Spinal cord (tissue), 10 donors: ENCODE measurements around the gene UQCC5. TPM values are rescaled to one million over a fixed set of nuclear protein-coding genes. Genes with fewer than 3 reads are reported as not detected.

ENCODE experiments used
- DNase-seq, 6 donors: peaks; one replicate each; pipeline versions ENCODE4 v3.0.0 to v3.0.0-alpha.2; 2013 to 2015; ENCODE audit warnings: low spot score in 6 of 6, low read depth in 4 of 6
- H3K27ac ChIP-seq: one replicate; pipeline ENCODE4 v1.5.1; 2013; ENCODE audit warnings: low read depth, low read length, control low read depth
- H3K27me3 ChIP-seq: one replicate; pipeline ENCODE4 v1.6.1; 2013; ENCODE audit warnings: low read length; ENCODE audit not compliant: control insufficient read depth, insufficient read depth
- H3K36me3 ChIP-seq: one replicate; pipeline ENCODE4 v1.6.1; 2013; ENCODE audit warnings: low read length; ENCODE audit not compliant: control insufficient read depth, insufficient read depth
- H3K4me1 ChIP-seq: one replicate; pipeline ENCODE4 v1.6.1; 2013; ENCODE audit warnings: low read length; ENCODE audit not compliant: control insufficient read depth, insufficient read depth
- H3K4me3 ChIP-seq: one replicate; pipeline ENCODE4 v1.5.1; 2013; ENCODE audit warnings: low read depth, low read length, control low read depth
- H3K9me3 ChIP-seq: one replicate; pipeline ENCODE4 v1.6.1; 2013; ENCODE audit warnings: low read length; ENCODE audit not compliant: control insufficient read depth, insufficient read depth
- WGBS: methylation state at CpG from one replicate; pipeline ENCODE4 v1.1.5; 2013; ENCODE audit warnings: missing lambda C conversion rate; ENCODE audit not compliant: insufficient coverage; 5-methylcytosine and 5-hydroxymethylcytosine counted together
- polyA plus RNA-seq, 2 donors: library from polyadenylated mRNA; unstranded; fragments of 120-200 nt; gene quantifications; one replicate each; pipeline ENCODE4 v1.2.1, GENCODE V29; 2013; ENCODE audit not compliant: insufficient read length in 2 of 2
- total RNA-seq, 2 donors: library from RNA; depleted of rRNA in 1 of 2; stranded (reverse); fragments of 120-200 nt in 1 of 2; fragments of >200 nt in 1 of 2; gene quantifications; one replicate each; pipeline versions ENCODE4 v1.2.3 to v1.2.4, GENCODE V29; 2013 to 2014
- donor health status: healthy.

The UQCC5 gene
- total and polyA plus RNA-seq, 4 donors = 2.8 to 21.9 (median 20.8) TPM

DNA sequence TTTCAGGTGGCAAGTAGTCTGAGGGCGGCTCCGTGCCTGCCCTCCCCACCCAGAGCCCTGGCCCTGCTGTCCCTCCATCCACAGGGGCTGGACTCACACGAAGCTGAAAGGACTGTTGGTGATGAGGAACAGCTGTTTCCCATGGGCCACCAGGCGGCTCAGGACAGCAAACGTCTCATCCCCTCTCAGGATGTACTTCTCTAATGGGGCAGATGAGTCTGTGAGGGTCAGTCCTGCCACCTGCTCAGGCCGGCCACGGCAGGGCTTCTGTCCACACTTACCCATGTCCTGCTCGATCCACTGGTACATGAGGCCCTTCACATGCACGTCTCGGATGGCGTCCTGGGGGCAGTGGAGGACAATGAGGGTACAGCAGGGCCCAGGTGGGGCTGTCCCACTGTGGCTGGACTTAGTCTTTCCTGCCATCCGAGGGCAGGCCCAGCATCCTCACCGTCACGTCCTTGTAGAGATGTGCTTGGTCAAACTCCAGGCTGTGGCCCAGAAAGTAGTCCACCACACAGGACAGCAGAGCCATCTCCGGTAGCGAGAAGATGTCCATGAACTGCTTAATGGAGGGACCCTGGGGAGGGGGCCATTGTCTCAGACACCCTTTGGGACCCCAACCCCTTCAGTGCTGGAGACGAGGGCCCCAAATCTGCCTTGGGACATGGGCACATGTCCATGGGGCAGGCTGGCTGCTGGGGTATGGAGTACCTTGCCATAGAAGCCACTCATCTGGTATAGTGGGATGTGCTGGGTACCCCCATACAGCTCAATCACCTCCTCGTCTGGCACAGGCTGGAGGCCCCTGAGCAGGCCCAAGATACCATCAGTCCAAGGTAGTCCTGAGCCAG lies 8.4 kb upstream of the UQCC5 start:
- H3K4me3 ChIP-seq = no peak overlapping the region
- 92% methylated on average over 9 of the region's 18 CpGs for WGBS
- no peak for DNase-seq
- H3K4me1 ChIP-seq = peaks cover 40% of the 10 kb centered on the region
- H3K27ac ChIP-seq = no peak overlapping the region
- H3K9me3 ChIP-seq = no peaks in the 10 kb centered on the region
- no peaks in the 10 kb centered on the region for H3K27me3 ChIP-seq
- H3K36me3 ChIP-seq = peaks cover 77% of the 10 kb centered on the region

DNA sequence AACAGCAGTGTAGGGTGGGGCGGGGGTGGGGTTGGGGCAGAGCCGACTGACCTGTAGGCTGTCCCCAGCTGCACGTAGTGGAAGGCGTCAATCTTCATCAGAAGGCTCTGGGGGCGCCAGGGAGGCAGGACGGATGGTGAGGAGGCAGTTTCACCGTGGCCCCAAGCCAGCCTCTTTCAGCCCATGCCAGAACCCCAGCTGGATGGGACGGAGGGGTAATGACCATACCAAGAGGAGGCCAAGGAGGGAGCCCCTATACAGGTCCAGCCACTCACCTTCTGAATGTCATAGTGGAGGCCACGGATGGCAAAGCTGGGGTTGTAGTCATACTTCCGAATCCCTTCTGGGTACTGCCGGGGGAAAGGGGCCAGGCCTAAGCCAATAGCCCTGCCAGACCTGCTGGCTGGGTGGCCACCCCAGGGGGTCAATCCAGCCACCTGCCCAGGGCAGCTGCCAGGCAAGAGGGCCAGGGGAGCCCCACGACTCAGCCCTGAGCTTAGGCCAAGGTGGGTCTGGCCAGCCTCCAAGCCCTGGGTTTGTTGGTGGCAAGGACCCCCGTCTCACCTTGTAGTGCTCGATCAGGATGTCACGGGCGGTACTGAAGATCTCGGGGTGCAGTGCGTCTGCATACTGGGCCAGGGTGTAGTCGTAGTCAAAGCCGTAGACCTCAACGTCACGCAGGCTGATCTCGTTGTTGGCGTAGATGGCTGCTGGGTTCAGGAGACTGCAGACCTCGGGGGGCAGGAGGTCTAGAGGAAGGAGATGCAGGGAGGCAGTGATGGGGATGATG lies 7.6 kb upstream of the UQCC5 start:
- 89% methylated on average over 23 of the region's 25 CpGs for WGBS
- H3K27ac ChIP-seq = no peak overlapping the region
- H3K9me3 ChIP-seq = no peaks in the 10 kb centered on the region
- H3K4me3 ChIP-seq = no peak overlapping the region
- H3K4me1 ChIP-seq = peaks cover 42% of the 10 kb centered on the region
- DNase-seq = no peak
- peaks cover 69% of the 10 kb centered on the region for H3K36me3 ChIP-seq
- no peaks in the 10 kb centered on the region for H3K27me3 ChIP-seq

GRCh38 chr3:52529376-52530333 lies 6.8 kb upstream of the UQCC5 start:
- peak in 2 of 6 donors; percentile 8 to 54 for DNase-seq
- Histone ChIP-seq H3K4me1 (peaks cover 45% of the 10 kb centered on the region), H3K4me3 (no peak overlapping the region), H3K36me3 (peaks cover 65% of the 10 kb centered on the region), H3K9me3 (no peaks in the 10 kb centered on the region), H3K27me3 (no peaks in the 10 kb centered on the region), H3K27ac (no peak overlapping the region)
- 74% methylated on average over 12 of the region's 12 CpGs for WGBS

- Histone ChIP-seq H3K4me3 (no peak overlapping the region), H3K27ac (no peak overlapping the region), H3K27me3 (no peaks in the 10 kb centered on the region), H3K36me3 (peaks cover 52% of the 10 kb centered on the region), H3K9me3 (no peaks in the 10 kb centered on the region), H3K4me1 (peaks cover 45% of the 10 kb centered on the region)
- DNase-seq = no peak
- 70% methylated on average over 9 of the region's 10 CpGs for WGBS
These were observed 5.2 kb upstream of the UQCC5 start for GRCh38 chr3:52530918-52531826.

DNA sequence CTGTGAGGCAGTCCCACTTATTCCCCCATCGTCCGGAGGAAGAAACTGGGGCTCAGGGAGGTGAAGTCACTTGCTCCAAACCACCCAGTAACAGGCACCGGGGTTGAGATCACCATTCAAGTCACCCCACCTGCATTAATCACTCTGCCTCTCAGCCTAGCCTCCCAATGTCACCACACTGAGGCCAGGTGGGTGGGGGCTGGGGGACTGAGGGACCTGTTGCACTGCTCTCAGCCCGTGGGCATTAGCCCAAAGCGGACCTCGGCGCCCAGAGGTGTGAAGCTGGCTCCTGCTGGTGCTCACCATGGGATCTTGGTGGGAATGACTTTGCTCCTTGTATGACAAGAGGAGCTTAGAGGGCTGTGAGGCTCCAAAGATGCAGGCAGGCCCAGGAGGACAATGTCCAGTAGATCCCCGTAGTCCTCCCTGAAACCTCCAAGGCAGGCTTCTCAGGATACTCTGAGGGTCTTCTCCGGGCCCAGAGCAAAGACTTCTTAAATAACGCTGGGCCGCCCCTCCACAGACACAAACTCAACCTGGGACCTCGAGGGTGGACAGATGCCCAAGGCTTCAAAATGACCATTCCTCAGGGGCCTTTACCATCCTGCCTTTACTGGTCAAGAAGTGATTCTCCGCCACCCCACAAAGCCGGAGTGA lies 4.4 kb upstream of the UQCC5 start:
- 67% methylated on average over 12 of the region's 14 CpGs for WGBS
- Histone ChIP-seq H3K27ac (no peak overlapping the region), H3K4me3 (peak overlapping the region; percentile 69)

DNA sequence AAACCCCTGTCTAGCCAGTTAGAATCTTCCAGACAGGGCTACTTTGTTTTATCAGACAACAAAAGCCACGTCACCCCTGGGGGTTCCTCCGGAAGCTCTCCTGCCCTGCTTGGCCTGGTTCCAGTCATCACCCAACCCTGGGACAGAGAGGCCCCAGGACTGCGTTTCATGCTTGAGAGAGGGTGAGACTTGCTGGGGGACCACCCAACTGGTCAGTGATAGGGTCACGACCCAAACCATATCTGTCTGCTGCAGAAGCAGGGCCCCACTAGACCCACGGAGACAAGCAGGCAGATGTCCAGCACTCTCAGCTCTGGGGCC lies 3.9 kb upstream of the UQCC5 start:
- H3K4me3 ChIP-seq = peak overlapping the region; percentile 69
- no peaks in the 10 kb centered on the region for H3K9me3 ChIP-seq
- H3K4me1 ChIP-seq = peaks cover 50% of the 10 kb centered on the region
- no peaks in the 10 kb centered on the region for H3K27me3 ChIP-seq
- H3K36me3 ChIP-seq = peaks cover 39% of the 10 kb centered on the region
- peak in 2 of 6 donors; percentile 35 to 38 for DNase-seq
- H3K27ac ChIP-seq = peak overlapping the region; percentile 52
- WGBS = 14% methylated on average over 5 of the region's 5 CpGs

More for the DNA sequence above, 4.4 kb upstream of the UQCC5 start:
- Histone ChIP-seq H3K9me3 (no peaks in the 10 kb centered on the region), H3K36me3 (peaks cover 44% of the 10 kb centered on the region), H3K4me1 (peaks cover 45% of the 10 kb centered on the region), H3K27me3 (no peaks in the 10 kb centered on the region)
- DNase-seq = no peak

- Histone ChIP-seq H3K4me1 (peaks cover 55% of the 10 kb centered on the region), H3K9me3 (no peaks in the 10 kb centered on the region), H3K27ac (peak overlapping the region; percentile 52), H3K4me3 (peak overlapping the region; percentile 69), H3K27me3 (no peaks in the 10 kb centered on the region), H3K36me3 (peaks cover 34% of the 10 kb centered on the region)
- peak in 2 of 6 donors; percentile 51 to 65 for DNase-seq
- WGBS = under 1% methylated on average over 78 of the region's 78 CpGs
These were observed 3.4 kb upstream of the UQCC5 start for GRCh38 chr3:52532838-52533622.
